22Rv1 (cell line): Measurements from ENCODE around the gene IL20RA.

Experiments
- H3K27ac ChIP-seq: fragments of 450-650 bp; 2 replicates; pipeline ENCODE4 v1.5.1; 2017
- ZFX ChIP-seq: fragments of 450-650 bp; IDR thresholded peaks from 2 replicates; pipeline ENCODE4 v1.6.1; 2017; ENCODE audit warnings: antibody characterized with exemption, borderline replicate concordance
- TF ChIP-seq, protein P1 (sequence below): fragments of 450-650 bp; IDR thresholded peaks from 2 replicates; pipeline ENCODE4 v1.5.1; 2017; ENCODE audit warnings: mild to moderate bottlenecking

The IL20RA gene

DNA sequence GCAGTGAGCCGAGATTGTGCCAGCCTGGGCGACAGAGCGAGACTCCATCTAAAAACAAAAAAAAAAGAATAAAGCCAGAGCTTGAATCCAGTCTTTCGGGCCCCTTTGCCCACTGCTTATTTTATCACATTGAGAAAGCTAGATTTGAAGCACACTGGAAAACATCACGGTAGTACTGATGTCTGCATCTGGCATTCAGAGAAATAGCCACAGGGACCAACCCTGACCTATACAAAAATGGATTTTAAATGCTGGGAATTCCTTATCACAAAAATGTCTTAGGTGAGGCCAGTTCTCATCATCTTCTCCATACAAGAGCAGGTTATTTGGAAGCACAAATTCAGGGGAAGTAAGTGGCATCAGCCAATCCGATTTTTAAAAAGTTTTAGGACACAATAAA lies 73.2 kb downstream of the IL20RA start:
- H3K27ac ChIP-seq, result no peak overlapping the region
- no peak for TF ChIP-seq ZFX
- TF ChIP-seq, protein P1, sequence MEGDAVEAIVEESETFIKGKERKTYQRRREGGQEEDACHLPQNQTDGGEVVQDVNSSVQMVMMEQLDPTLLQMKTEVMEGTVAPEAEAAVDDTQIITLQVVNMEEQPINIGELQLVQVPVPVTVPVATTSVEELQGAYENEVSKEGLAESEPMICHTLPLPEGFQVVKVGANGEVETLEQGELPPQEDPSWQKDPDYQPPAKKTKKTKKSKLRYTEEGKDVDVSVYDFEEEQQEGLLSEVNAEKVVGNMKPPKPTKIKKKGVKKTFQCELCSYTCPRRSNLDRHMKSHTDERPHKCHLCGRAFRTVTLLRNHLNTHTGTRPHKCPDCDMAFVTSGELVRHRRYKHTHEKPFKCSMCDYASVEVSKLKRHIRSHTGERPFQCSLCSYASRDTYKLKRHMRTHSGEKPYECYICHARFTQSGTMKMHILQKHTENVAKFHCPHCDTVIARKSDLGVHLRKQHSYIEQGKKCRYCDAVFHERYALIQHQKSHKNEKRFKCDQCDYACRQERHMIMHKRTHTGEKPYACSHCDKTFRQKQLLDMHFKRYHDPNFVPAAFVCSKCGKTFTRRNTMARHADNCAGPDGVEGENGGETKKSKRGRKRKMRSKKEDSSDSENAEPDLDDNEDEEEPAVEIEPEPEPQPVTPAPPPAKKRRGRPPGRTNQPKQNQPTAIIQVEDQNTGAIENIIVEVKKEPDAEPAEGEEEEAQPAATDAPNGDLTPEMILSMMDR, result no peak

DNA sequence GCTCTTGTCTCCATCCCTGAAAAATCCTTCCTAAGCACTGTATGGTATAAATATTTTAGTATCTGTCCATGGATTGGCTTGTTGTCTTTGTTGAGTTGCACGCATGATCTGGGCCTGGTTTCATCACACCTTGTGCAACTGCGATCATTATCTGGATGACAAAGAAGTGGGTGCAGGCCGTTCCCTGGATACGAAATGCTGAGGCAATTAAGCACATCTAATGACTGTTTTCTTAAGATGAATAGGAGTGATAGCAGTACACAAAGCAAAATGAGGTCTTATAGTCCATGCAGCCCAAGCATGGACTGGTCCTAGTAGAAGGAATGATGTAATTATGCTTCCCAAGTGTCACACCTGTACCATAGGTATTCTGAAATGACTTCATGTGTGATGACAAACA lies 74.8 kb downstream of the IL20RA start:
- no peak for TF ChIP-seq ZFX
- TF ChIP-seq, protein P1, result no peak
- no peak overlapping the region for H3K27ac ChIP-seq

DNA sequence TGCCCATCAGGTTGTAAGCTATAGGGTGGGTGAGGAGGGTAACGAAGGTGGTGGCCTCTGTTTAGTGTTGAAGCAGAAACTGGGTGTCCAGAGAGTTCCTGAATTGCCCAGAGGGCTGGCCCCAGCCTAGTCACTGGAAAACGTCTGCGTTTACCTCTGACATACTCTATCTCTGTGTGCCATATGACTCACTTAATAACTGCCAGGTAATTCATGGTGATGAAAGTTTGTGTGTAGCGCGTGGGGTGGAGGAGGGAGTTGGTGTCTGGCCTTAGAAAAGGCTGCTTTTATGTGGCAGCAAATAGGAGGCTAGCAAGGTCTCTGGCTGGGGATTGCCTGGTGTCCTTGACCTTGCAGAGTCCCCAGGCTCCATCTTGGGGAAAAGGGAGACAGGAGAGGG lies 75.3 kb downstream of the IL20RA start:
- no peak overlapping the region for H3K27ac ChIP-seq
- TF ChIP-seq ZFX, result no peak
- TF ChIP-seq, protein P1, result no peak

DNA sequence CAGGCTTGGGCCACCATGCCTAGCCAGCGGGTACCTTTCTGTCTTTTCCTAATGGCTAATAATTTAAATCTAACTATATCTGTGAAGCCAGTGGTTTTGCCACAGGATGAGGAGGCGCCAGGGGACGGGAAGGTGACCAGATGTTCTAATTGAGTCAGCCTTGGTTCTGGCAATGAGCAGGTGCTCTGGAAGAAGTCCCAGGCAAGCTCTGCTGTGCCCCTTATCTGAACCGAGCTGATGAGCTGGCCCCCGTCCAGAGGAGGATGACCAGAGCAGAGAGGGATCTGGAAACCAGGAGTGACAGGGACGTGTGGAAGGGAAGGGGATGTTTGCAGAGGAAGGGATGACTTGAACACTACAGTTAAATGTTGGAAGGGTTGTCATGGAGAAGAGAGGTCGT lies 75.9 kb downstream of the IL20RA start:
- no peak overlapping the region for H3K27ac ChIP-seq

DNA sequence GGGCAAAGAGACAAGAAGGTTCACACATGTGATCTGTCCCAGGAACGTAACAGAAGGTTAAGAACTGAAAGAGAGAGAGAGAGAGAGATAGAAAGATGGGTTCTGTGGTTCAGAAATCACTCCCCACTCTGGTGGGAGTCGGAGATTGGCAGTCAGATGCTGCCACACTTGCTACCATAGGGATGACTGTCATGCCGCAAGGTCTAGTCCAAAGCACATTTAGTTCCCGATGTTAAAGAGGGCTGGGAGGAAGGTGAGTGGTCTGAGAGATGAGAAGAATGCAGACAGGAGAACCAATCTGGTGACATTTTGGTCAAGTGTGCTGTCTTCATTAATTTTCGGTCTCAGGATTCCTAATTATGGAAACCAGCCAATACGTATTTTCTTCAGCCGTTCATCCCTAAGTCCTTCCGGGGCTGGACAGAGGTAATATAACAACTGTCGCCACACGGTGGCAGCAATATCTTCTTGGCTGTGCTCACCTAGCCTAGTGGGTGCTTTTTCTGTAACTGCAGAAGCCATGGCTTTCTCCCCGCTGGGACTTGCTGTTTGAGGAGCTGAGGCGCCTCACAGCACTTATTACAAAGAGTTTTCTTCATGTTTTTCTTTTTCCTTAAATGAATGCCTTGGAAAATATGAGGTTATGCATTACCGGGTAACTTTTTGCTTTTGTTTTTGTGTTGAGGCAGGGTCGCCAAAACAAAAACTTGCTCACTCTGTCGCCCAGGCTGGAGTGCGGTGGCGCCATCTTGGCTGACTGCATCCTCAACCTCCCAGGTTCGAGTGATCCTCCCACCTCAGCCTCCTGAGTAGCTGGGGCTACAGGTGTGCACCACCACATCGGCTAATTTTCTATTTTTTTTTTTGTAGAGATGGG lies 76.7 kb downstream of the IL20RA start:
- TF ChIP-seq ZFX, result no peak
- TF ChIP-seq, protein P1, result peak; percentile 85
- no peak overlapping the region for H3K27ac ChIP-seq

More for the DNA sequence above, 75.9 kb downstream of the IL20RA start:
- TF ChIP-seq, protein P1, result no peak
- TF ChIP-seq ZFX, result no peak

DNA sequence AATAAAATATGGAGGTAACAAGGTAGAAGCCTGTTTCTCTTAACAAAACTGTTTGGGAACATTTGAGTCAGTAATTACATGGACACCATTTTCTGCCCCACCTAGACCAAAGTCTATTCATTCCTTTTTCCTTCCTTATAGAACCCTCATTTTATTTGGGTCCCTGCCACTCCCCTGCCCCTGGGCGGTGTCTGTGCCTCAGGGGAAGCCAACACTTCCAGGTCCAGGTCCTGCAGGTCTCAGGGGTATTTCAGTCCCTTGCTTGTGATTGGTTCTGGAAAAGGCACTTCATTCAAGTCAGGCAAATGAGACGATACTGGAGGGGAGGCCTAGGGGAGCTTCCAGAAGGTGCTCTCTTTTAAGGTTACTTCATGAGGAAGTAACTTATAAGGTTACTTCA lies 80.4 kb downstream of the IL20RA start:
- H3K27ac ChIP-seq, result no peak overlapping the region
- no peak for TF ChIP-seq ZFX
- TF ChIP-seq, protein P1, result no peak

DNA sequence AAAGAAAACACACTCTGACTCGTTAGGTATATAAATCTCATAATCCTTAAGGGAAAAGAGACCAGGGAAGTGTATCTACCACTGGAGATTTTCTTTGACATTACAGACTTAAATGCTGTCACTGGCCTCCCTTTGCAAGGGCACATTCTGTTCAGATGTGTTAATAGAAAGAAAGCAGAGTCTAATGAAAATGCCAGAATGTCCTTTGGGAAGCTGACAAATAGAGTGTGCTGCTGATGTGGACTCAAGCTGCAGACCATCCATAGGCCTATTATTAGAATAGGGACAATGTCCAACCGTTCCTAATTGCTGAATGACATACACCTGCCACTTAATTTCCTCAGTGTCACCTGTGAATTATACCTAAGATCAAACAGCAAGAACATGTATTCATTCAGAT lies 81.5 kb downstream of the IL20RA start:
- TF ChIP-seq, protein P1, result no peak
- TF ChIP-seq ZFX, result no peak
- H3K27ac ChIP-seq, result no peak overlapping the region
